ENCODE measurements around the gene PBRM1. TPM values are rescaled to one million over a fixed set of nuclear protein-coding genes. Genes with fewer than 3 reads are reported as not detected.
A peak's percentile ranks its signal among the peaks of the same experiment; 100 is the strongest.

Gene PBRM1
- total RNA-seq, 2 experiments from 2014 or later = 47.6 to 48.1 TPM

GRCh38 chr3:52685285-52685708 is 416 bp downstream of the PBRM1 start:
- peak overlapping the region; percentile 85 to 91 for H3K27ac ChIP-seq (ENCODE audit: low read depth in 1 of 2, low read length in 2 of 2)
- H3K27me3 ChIP-seq (ENCODE audit: control insufficient read depth in 1 of 2, insufficient read depth in 2 of 2, low read length in 2 of 2) = no peaks in the 10 kb centered on the region
- ChIA-PET POLR2A (interaction anchor here (0.6 to 1.9 kb wide), 4 partner anchors 21 to 85 kb away, joined by 3 to 9 read pairs (median 5); partner anchors contain the start of genes GLT8D1, NEK4 and SPCS1), CTCF (no interaction called here)
- TF ChIP-seq CTCF (IDR thresholded peaks at IDR 0.05) = no peak
- Mint-ChIP-seq H3K4me1 (ENCODE audit: low read depth) (peaks cover 56% of the 10 kb centered on the region), H3K36me3 (ENCODE audit: low read depth) (peaks cover 78% of the 10 kb centered on the region), H3K9me3 (no peaks in the 10 kb centered on the region), H3K27me3 (no peaks in the 10 kb centered on the region), H3K4me3 (peak overlapping the region; percentile 90), H3K27ac (peak overlapping the region; percentile 97)
- peak; percentile 45 to 94 (median 62) for DNase-seq
- H3K36me3 ChIP-seq (ENCODE audit: insufficient read depth, low read length) = peaks cover 46% of the 10 kb centered on the region
- intact Hi-C loops (cut with DNase I, micrococcal nuclease) = loop anchor here in 1 of 2 experiments (2.0 to 10.0 kb wide), 5 partner anchors 148 to 1188 kb away; partner anchors contain the start of genes GLYCTK, SFMBT1 and UQCC5
- no peaks in the 10 kb centered on the region for H3K9me3 ChIP-seq (ENCODE audit: control insufficient read depth in 1 of 2, insufficient read depth in 1 of 2, low read length in 2 of 2)
- H3K4me1 ChIP-seq (ENCODE audit: insufficient read depth, low read length) = peaks cover 21% of the 10 kb centered on the region
- ATAC-seq (ENCODE audit: poor library complexity) = peak; percentile 53
- peak overlapping the region; percentile 81 for H3K4me3 ChIP-seq (ENCODE audit: low read length)

GRCh38 chr3:52684184-52684583 is 1.5 kb downstream of the PBRM1 start:
- Mint-ChIP-seq H3K27ac (peak overlapping the region; percentile 97), H3K9me3 (no peaks in the 10 kb centered on the region), H3K36me3 (ENCODE audit: low read depth) (peaks cover 78% of the 10 kb centered on the region), H3K4me3 (peak overlapping the region; percentile 90), H3K27me3 (no peaks in the 10 kb centered on the region), H3K4me1 (ENCODE audit: low read depth) (peaks cover 63% of the 10 kb centered on the region)
- no peak for ATAC-seq (ENCODE audit: poor library complexity)
- intact Hi-C loops (cut with DNase I, micrococcal nuclease) = loop anchor here in 1 of 2 experiments (2.0 to 10.0 kb wide), 4 partner anchors 147 to 1011 kb away; partner anchors contain the start of genes GLYCTK, NISCH and UQCC5
- Histone ChIP-seq H3K4me1 (ENCODE audit: insufficient read depth, low read length) (peaks cover 21% of the 10 kb centered on the region), H3K36me3 (ENCODE audit: insufficient read depth, low read length) (peaks cover 46% of the 10 kb centered on the region), H3K4me3 (ENCODE audit: low read length) (no peak overlapping the region), H3K9me3 (ENCODE audit: control insufficient read depth in 1 of 2, insufficient read depth in 1 of 2, low read length in 2 of 2) (no peaks in the 10 kb centered on the region), H3K27ac (ENCODE audit: low read depth in 1 of 2, low read length in 2 of 2) (no peak overlapping the region), H3K27me3 (ENCODE audit: control insufficient read depth in 1 of 2, insufficient read depth in 2 of 2, low read length in 2 of 2) (no peaks in the 10 kb centered on the region)
- no peak for DNase-seq
- TF ChIP-seq CTCF (IDR thresholded peaks at IDR 0.05) = no peak
- CTCF ChIA-PET = no interaction called here
- POLR2A ChIA-PET = interaction anchor here (0.6 to 1.5 kb wide), 2 partner anchors 22 to 137 kb away, joined by 3 to 9 read pairs; partner anchors contain the start of genes GLT8D1 and SPCS1

- H3K9me3 ChIP-seq (ENCODE audit: control insufficient read depth in 1 of 2, insufficient read depth in 1 of 2, low read length in 2 of 2) = no peaks in the 10 kb centered on the region
- CTCF ChIA-PET = no interaction called here
- H3K27me3 ChIP-seq (ENCODE audit: control insufficient read depth in 1 of 2, insufficient read depth in 2 of 2, low read length in 2 of 2) = no peaks in the 10 kb centered on the region
- Mint-ChIP-seq H3K27ac (peak overlapping the region; percentile 97), H3K9me3 (no peaks in the 10 kb centered on the region), H3K4me1 (ENCODE audit: low read depth) (peaks cover 69% of the 10 kb centered on the region), H3K36me3 (ENCODE audit: low read depth) (peaks cover 78% of the 10 kb centered on the region), H3K4me3 (peak overlapping the region; percentile 51), H3K27me3 (no peaks in the 10 kb centered on the region)
- peaks cover 21% of the 10 kb centered on the region for H3K4me1 ChIP-seq (ENCODE audit: insufficient read depth, low read length)
- intact Hi-C loops (cut with DNase I, micrococcal nuclease) = loop anchor here in 1 of 2 experiments (2.0 to 10.0 kb wide), 4 partner anchors 147 to 1011 kb away; partner anchors contain the start of genes GLYCTK, NISCH and UQCC5
- TF ChIP-seq CTCF (IDR thresholded peaks at IDR 0.05) = no peak
- H3K4me3 ChIP-seq (ENCODE audit: low read length) = no peak overlapping the region
- POLR2A ChIA-PET = interaction anchor here (0.6 kb wide), 1 partner anchor 137 kb away, joined by 3 read pairs; no protein-coding TSS in a partner anchor
- H3K27ac ChIP-seq (ENCODE audit: low read depth in 1 of 2, low read length in 2 of 2) = no peak overlapping the region
- H3K36me3 ChIP-seq (ENCODE audit: insufficient read depth, low read length) = peaks cover 46% of the 10 kb centered on the region
- ATAC-seq (ENCODE audit: poor library complexity) (no peak), DNase-seq (no peak)
Measured at GRCh38 chr3:52683611-52684010, 2.1 kb downstream of the PBRM1 start.
